Measurements from ENCODE around the gene GRK3. TPM values are rescaled to one million over a fixed set of nuclear protein-coding genes. Genes with fewer than 3 reads are reported as not detected.

Gene GRK3
- total and polyA plus RNA-seq, 10 of the 15 experiments (the other 5 are each of a cell fraction or from before 2014, with no cell fraction given), result 3.1 to 35.1 (median 14.7) TPM

DNA sequence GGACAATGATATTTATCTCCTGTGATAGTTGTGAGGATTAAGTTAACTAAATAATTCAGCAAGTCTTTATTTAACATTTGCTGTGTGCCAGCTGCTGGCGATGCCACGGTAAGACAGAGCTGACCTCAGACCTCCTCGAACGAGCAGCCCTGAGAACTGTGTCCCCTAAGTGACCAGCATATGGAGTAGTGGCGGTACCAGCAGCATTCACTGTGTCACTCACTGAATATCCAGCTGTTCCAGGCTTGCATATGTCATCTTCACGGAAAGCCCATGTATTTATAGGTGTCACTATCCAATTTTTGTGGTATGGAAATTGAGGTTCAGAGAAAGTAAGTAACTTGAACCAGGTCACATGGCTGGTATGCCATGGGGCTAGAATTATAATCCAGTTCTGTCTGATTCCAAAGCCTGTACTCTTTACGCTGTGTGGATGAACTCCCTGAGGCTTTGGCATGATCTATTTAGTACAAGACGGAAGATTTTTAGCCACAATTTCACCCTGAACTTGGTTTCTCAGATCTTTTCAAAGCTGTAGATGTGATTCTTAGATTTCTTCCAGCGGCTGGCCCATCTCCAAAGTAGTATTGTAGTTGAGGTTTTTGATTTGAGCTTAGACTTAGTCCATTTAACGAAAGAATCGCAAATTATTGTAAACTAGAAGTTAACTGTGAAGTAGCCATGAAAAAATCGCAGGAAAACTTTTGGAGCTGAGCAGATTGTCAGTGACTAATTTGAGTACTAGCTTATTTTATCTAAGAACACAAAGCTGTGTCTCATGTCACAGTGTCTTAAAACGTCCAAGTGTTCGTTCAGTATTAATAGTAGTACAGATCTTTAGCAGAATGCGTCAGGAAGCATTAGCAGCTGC, 128.2 kb downstream of the GRK3 start:
- H2AFZ ChIP-seq (ENCODE audit: control insufficient read depth, low read depth, low read length), result no peak overlapping the region
- WGBS (ENCODE audit: insufficient coverage, insufficient replicate concordance, low lambda C conversion rate, missing lambda C conversion rate), result 97% methylated on average over 15 of the region's 15 CpGs
- no peak overlapping the region for H3K4me2 ChIP-seq (ENCODE audit: control insufficient read depth, insufficient read depth)
- no peaks in the 10 kb centered on the region for H3K79me2 ChIP-seq (ENCODE audit: control insufficient read depth, insufficient read depth, low read length)
- TF ChIP-seq, protein P1, sequence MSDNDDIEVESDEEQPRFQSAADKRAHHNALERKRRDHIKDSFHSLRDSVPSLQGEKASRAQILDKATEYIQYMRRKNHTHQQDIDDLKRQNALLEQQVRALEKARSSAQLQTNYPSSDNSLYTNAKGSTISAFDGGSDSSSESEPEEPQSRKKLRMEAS (IDR thresholded peaks at IDR 0.05; ENCODE audit: low read depth, low read length), result no peak
- no peak for TF ChIP-seq PBX3 (IDR thresholded peaks at IDR 0.05; ENCODE audit: insufficient replicate concordance, low read depth, low read length)
- no peak for TF ChIP-seq ZNF217 (IDR thresholded peaks at IDR 0.05)
- TF ChIP-seq RUNX3 (IDR thresholded peaks at IDR 0.05; ENCODE audit: low read length), result no peak
- TF ChIP-seq POLR2A (IDR thresholded peaks at IDR 0.05; ENCODE audit: low read depth, low read length), result no peak
- no peak for TF ChIP-seq NFXL1 (IDR thresholded peaks at IDR 0.05; ENCODE audit: borderline replicate concordance)
- no peak for TF ChIP-seq ZNF622 (IDR thresholded peaks at IDR 0.05)
- no peak for TF ChIP-seq FOXK2 (IDR thresholded peaks at IDR 0.05)
- no peak for TF ChIP-seq RCOR1 (conservative IDR thresholded peaks at IDR 0.05; ENCODE audit: low read depth, low read length)
- H3K27me3 ChIP-seq (replicated peaks in 1 of 2; ENCODE audit: control insufficient read depth in 2 of 2, insufficient read depth in 2 of 2, low read length in 1 of 2), result no peaks in the 10 kb centered on the region
- in situ Hi-C loops (cut with MboI), result no loop called here
- SMC1A ChIA-PET (ENCODE audit: uncharacterized antibody, unreplicated experiment), result interaction anchor here (0.6 to 3.0 kb wide), 7 partner anchors 13 to 148 kb away, joined by 3 to 9 read pairs (median 3); no protein-coding TSS in a partner anchor
- H3K4me3 ChIP-seq, result no peak overlapping the region
- FAIRE-seq (no peak), ATAC-seq (no peak), DNase-seq (ENCODE audit: low read depth, low spot score) (no peak)
- CTCF ChIA-PET, result interaction anchor here (0.6 to 1.3 kb wide), 7 partner anchors 10 to 229 kb away, joined by 3 to 6 read pairs (median 4); no protein-coding TSS in a partner anchor
- peaks cover 6 to 27% of the 10 kb centered on the region in 2 experiments; a peak in 3 of 4 replicates for H3K36me3 ChIP-seq (ENCODE audit: control insufficient read depth in 2 of 2, insufficient read depth in 2 of 2, low read length in 1 of 2)
- POLR2A ChIA-PET, result interaction anchor here (0.5 to 0.8 kb wide), 2 partner anchors 37 to 43 kb away, joined by 3 to 5 read pairs; no protein-coding TSS in a partner anchor
- no peak overlapping the region for H3K27ac ChIP-seq (ENCODE audit: control insufficient read depth, insufficient read depth)
- H4K20me1 ChIP-seq (ENCODE audit: control insufficient read depth, insufficient read depth), result no peaks in the 10 kb centered on the region
- H3K4me1 ChIP-seq (ENCODE audit: control insufficient read depth, insufficient read depth, low read length), result no peaks in the 10 kb centered on the region
- intact Hi-C loops (cut with micrococcal nuclease; ENCODE audit: unreplicated experiment), result no loop called here
- RAD21 ChIA-PET (ENCODE audit: unreplicated experiment), result interaction anchor here (1.5 kb wide), 1 partner anchor 148 kb away, joined by 3 read pairs; no protein-coding TSS in a partner anchor
- no peak overlapping the region for H3K9ac ChIP-seq (ENCODE audit: control insufficient read depth, insufficient read depth, low read length)
- BruUV-seq (replicated peaks), result no TSS peak
- no peaks in the 10 kb centered on the region for H3K9me3 ChIP-seq (replicated peaks; ENCODE audit: control insufficient read depth, insufficient read depth, low read length)

Data from GM12878 (cell line).